Measurements from ENCODE around the gene HTT-AS.

DNA sequence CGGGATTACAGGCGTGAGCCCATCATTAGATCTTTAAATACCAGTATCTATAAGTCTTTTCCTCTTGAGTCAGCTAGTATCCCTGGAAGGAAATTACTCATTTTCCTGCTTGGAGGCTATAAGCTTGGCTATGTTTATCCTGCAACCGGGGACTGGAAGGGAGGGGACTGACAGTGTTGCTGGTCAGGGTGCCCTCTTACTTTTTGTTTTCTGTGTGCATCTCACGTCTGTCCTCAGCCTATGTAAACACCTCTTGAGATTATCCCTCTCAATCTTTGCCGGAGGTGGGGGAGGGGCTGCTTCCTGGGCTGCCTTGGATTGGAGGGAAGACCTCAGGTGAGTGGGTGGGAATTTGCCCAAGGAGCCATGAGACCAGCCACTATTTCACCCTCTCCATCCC, 37.1 kb upstream of the HTT-AS start:
- TF ChIP-seq, protein P1, sequence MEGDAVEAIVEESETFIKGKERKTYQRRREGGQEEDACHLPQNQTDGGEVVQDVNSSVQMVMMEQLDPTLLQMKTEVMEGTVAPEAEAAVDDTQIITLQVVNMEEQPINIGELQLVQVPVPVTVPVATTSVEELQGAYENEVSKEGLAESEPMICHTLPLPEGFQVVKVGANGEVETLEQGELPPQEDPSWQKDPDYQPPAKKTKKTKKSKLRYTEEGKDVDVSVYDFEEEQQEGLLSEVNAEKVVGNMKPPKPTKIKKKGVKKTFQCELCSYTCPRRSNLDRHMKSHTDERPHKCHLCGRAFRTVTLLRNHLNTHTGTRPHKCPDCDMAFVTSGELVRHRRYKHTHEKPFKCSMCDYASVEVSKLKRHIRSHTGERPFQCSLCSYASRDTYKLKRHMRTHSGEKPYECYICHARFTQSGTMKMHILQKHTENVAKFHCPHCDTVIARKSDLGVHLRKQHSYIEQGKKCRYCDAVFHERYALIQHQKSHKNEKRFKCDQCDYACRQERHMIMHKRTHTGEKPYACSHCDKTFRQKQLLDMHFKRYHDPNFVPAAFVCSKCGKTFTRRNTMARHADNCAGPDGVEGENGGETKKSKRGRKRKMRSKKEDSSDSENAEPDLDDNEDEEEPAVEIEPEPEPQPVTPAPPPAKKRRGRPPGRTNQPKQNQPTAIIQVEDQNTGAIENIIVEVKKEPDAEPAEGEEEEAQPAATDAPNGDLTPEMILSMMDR (IDR thresholded peaks at IDR 0.05; ENCODE audit: low read depth, low read length) = no peak
- no peak for TF ChIP-seq EZH2phosphoT487 (IDR thresholded peaks at IDR 0.05; ENCODE audit: low read depth)
